NCI-H460 (cell line): ENCODE data around the gene LDLRAD1. TPM values are rescaled to one million over a fixed set of nuclear protein-coding genes. Genes with fewer than 3 reads are reported as not detected.
"Not testable (repeated sequence)": the region's sequence is repeated elsewhere in the genome, so short reads cannot be mapped to it uniquely, and the experiment has no call there.

Source experiments
- DNase-seq: peaks from one replicate; pipeline ENCODE4 v3.0.0-alpha.2; 2016; ENCODE audit warnings: low read depth; ENCODE audit errors: extremely low read depth
- total RNA-seq: library from RNA; depleted of rRNA; stranded (reverse); fragments of >200 nt; shearing (Covaris generic); gene quantifications from 2 replicates; pipeline ENCODE4 v1.2.3, GENCODE V29; 2014

Gene LDLRAD1
- total RNA-seq, 1 experiment from 2014 or later = 0.52 TPM

- DNase-seq = no peak
Measured at GRCh38 chr1:54018635-54019034, 649 bp upstream of the LDLRAD1 start.

- peak; percentile 53 for DNase-seq
Measured at GRCh38 chr1:54016343-54017282, 1.4 kb downstream of the LDLRAD1 start.

- no peak for DNase-seq
Measured at GRCh38 chr1:54014009-54014629, 3.9 kb downstream of the LDLRAD1 start.

- no peak for DNase-seq
Measured at GRCh38 chr1:54013393-54014008, 4.5 kb downstream of the LDLRAD1 start.

GRCh38 chr1:54012863-54013262 is 5.1 kb downstream of the LDLRAD1 start:
- DNase-seq = no peak

- no peak for DNase-seq
Measured at GRCh38 chr1:54012008-54012325, 6.0 kb downstream of the LDLRAD1 start.

- DNase-seq = no peak
Measured at GRCh38 chr1:54011316-54012007, 6.5 kb downstream of the LDLRAD1 start.

GRCh38 chr1:54010415-54011117 is 7.4 kb downstream of the LDLRAD1 start:
- DNase-seq = no peak

GRCh38 chr1:54009406-54009805 is 8.6 kb downstream of the LDLRAD1 start:
- no peak for DNase-seq

GRCh38 chr1:54008876-54009275 is 9.1 kb downstream of the LDLRAD1 start:
- DNase-seq = no peak

GRCh38 chr1:54007613-54008012 is 10.4 kb downstream of the LDLRAD1 start:
- no peak for DNase-seq

- DNase-seq = no peak
Measured at GRCh38 chr1:54006508-54006907, 11.5 kb downstream of the LDLRAD1 start.

GRCh38 chr1:54004481-54005049 is 13.4 kb downstream of the LDLRAD1 start:
- DNase-seq = no peak

- DNase-seq = not testable (repeated sequence)
Measured at GRCh38 chr1:54003750-54004480, 14.1 kb downstream of the LDLRAD1 start.

GRCh38 chr1:54003249-54003646 is 14.7 kb downstream of the LDLRAD1 start:
- no peak for DNase-seq

GRCh38 chr1:54002544-54003248 is 15.3 kb downstream of the LDLRAD1 start:
- DNase-seq = no peak

GRCh38 chr1:54001591-54001990 is 16.4 kb downstream of the LDLRAD1 start:
- DNase-seq = no peak

- DNase-seq = no peak
Measured at GRCh38 chr1:53999920-54000319, 18.1 kb downstream of the LDLRAD1 start.

- no peak for DNase-seq
Measured at GRCh38 chr1:53998223-53998622, 19.8 kb downstream of the LDLRAD1 start.
